HG03066 (cell line): ENCODE measurements around the gene SOHLH1.

ENCODE experiments used
- ATAC-seq: cut with Tn5 transposase; IDR thresholded peaks from one replicate; pipeline ENCODE4 v1.9.1; 2021; ENCODE audit warnings: low read depth; ENCODE audit not compliant: unreplicated experiment

SOHLH1 gene

GRCh38 chr9:135731454-135731853 is 32.2 kb upstream of the SOHLH1 start:
- ATAC-seq: no peak

GRCh38 chr9:135729480-135729879 is 30.2 kb upstream of the SOHLH1 start:
- no peak for ATAC-seq

- no peak for ATAC-seq
These were observed 29.3 kb upstream of the SOHLH1 start for GRCh38 chr9:135728436-135729110.

DNA sequence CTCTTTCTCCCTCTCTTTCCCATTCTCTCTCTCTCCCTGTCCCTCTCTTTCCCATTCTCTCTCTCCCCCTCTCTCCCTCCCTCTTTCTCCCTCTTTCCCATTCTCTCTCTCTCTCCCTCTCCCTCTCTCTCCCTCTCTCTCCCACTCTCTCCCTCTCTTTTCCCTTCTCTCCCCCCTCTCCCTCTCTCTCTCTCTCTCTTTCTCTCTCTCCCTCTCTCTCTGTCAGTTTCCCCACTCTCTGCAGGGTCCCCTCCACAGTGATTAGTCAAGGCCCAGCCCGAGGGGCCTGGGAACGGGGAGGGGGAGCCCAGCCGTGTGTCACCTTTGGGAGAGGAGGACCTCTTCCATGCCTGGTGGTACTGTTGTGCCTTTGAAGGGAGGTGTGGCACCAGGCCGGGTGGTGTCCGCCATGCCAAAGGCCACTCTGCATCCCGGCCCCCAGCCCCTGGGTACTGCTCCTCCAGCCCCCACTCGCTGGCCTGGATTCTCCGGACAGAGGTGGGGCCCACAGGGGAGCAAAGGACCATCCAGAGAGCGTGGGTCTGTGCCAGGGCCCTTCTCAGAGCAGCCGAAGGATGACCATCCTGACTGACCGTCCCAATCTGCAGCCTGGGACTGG is 28.1 kb upstream of the SOHLH1 start:
- no peak for ATAC-seq

- ATAC-seq: no peak
These were observed 27.0 kb upstream of the SOHLH1 start for GRCh38 chr9:135726138-135726853.

GRCh38 chr9:135724186-135724787 is 25.0 kb upstream of the SOHLH1 start:
- ATAC-seq: no peak

DNA sequence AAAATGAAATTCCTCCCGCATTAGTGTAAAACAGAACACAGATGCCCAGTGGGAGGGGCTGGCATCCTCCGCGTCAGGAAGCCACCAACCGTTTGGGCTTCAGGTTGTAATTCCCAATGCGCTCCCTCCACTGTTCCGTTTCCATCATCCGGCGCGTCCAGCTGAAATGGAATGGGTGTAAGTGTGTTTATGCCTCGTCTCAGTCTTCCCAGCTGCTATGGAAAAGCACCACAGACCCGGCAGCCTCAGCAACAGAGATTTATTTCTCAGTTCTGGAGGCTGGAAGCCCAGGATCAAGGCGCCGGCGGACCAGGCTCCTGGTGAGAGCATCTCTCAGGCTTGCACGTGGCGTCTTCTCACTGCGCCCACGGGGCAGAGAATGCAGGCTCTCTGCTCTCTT is 23.1 kb upstream of the SOHLH1 start:
- ATAC-seq: no peak

DNA sequence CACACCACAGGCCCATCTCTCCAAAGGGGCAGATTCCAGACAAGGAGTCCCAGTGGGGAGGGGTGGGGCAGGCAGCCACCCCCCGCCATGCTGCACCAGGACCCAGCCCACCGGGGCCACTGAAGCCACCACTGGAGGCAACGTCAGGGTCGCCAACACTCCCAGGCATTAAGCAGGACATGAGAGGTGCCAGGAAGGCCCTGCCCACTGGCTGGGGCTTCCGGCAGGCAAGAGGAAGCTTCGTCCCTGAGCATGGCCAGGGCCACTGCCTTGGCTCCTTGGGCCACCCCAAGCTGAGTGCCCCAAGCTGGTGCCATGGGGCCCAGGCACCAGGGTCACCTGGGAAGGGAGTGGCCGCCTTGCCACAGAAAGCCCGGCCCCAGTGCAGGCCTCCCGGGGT is 20.2 kb upstream of the SOHLH1 start:
- ATAC-seq: no peak

GRCh38 chr9:135718616-135719015 is 19.3 kb upstream of the SOHLH1 start:
- ATAC-seq: no peak

- no peak for ATAC-seq
These were observed 18.1 kb upstream of the SOHLH1 start for GRCh38 chr9:135717410-135717809.

DNA sequence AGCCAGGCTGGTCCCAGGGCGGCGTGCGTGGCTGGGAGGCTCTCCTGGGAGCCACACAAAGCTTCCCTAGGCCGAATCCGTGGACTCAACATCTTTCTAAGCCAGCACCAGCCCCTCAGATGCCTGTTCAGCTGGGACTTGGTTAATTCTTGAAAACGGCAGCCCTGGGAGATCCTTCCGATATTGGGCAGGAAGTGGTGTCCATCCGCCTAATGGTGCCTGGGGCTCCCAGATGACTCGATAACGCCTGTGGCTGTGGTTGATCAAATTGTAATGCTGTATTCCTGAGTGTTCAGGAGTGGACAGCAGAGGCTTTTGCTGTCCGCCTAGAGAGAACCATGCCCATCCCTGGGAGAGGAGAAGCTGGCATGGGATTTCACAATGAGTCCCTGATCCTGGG is 16.8 kb upstream of the SOHLH1 start:
- no peak for ATAC-seq

DNA sequence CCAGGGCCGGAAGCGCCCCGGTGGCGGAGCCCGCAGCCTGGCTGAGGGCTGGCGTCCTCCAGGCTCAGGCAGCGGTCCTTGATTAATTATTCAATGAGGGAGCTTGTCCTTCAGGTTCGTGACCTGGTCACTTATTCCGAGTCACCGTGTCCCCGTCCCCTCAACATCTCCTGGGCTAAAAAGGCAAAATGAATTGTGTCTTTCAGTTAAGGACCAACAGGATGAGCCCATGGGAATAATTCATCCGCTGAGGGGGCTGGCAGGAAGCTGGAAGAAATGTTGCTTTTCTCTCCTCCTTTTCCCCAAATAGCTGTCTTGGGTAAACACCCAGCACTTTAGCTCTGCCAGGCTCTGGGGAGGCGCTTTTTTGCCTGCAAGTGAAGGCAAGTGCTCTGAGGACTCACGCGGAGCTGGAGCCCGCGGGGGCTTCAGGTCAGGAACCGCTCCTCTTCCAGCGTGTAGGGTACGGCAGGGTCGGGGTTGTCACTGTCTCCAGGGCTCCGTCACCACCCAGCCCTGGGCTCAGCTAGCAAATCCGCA is 15.8 kb upstream of the SOHLH1 start:
- ATAC-seq: no peak

- ATAC-seq: no peak
These were observed 15.2 kb upstream of the SOHLH1 start for GRCh38 chr9:135714242-135715055.

DNA sequence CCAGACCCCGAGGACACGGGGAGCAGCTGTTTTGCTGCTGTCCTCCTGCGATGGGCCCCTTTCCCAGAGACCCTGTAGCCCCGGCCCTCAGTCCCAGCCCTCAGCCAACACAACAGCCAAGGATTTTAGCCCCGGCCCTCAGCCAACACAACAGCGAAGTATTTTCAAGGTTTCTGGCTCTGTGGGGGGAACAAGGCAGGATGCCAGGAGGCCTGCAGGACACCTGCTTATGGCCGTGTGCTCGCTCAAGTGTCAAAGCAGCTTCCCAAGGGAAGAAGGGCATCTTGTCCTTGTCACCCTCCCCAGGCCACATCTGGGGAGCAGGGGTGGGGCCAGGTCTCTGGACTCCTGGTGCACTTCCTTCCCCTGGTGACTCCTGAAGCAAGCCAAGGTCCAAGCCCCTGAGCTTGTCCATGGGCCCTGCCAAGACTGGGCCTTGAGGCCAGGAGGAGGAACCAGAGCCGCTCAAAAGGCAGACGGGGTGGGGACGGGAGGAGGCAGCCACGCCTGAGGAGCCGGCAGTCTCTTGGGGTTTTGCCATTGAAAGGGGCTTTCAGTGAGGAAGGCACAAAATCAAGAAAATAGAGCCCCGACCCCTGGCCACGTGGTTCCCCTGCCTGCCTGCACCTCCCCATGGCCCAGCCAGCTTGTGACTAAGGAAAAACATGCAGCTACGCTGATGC is 13.5 kb upstream of the SOHLH1 start:
- ATAC-seq: no peak

DNA sequence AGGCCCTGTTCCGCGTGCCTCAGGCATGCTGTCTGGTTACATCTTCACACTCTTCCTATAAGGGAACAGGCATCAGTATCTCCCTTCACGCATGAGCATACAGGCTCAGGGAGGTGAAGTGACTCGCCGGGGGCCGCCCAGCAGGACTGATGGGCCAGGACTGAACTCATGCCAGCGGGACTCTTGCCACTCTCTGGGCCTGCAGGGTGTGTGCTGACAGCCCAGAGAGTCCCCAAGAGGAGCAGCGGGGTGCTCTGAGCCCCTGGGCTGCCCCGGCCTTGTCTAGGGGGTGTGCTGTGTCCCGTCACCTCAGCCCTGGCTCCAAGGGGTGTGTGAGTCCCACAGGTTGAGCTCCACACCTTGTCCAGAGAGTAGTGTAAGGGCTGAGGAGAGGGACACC is 12.6 kb upstream of the SOHLH1 start:
- ATAC-seq: no peak

GRCh38 chr9:135711391-135711790 is 12.1 kb upstream of the SOHLH1 start:
- ATAC-seq: no peak

DNA sequence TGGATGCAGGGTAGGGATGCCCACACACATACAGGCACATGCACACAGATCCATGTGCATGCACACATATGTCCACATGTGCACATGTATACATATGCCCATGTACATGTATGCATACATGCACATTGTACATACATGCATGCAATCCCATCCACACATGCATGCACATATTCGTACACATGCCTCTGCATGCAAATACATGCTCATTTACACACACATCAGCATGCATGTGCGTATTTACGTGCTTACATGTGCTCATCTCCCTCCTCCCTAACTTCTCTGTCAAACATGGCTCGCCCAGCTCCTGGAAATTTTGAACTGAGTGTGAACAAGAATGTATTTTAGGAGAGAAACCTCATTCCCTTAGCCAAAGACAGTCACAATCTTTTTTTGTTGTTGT is 8.9 kb upstream of the SOHLH1 start:
- ATAC-seq: no peak

GRCh38 chr9:135707252-135708138 is 8.2 kb upstream of the SOHLH1 start:
- ATAC-seq: no peak

DNA sequence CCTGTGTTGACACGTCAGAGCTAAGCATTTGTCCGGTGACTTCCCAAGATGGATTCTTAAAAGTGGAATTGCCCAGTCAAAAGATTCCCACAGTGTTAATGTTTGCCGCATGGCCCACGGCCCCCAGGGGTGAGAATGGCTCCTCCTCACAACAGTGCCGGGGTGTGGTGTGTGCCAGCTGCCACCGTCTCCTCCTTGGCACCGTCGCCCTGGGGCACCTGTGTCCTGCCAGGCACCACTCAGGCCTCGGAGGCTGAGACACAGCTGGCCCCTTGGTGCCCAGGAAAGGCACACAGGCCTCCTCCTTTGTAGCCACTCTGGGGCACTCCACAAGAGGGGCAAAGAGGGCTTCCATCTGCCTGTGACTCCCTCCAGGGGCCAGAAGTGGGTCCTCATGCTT is 7.0 kb upstream of the SOHLH1 start:
- ATAC-seq: no peak
